Measurements from ENCODE around the gene P2RX1.

Gene P2RX1

GRCh38 chr17:3940965-3941698 is 24.9 kb upstream of the P2RX1 start:
- H3K27ac ChIP-seq = no peak overlapping the region
- no peak for TF ChIP-seq CTCF (conservative IDR thresholded peaks at IDR 0.05)

GRCh38 chr17:3937359-3937758 is 21.1 kb upstream of the P2RX1 start:
- no peak for TF ChIP-seq CTCF (conservative IDR thresholded peaks at IDR 0.05)
- no peak overlapping the region for H3K27ac ChIP-seq

GRCh38 chr17:3935825-3936355 is 19.6 kb upstream of the P2RX1 start:
- TF ChIP-seq CTCF (conservative IDR thresholded peaks at IDR 0.05) = no peak

GRCh38 chr17:3935140-3935542 is 18.9 kb upstream of the P2RX1 start:
- TF ChIP-seq CTCF (conservative IDR thresholded peaks at IDR 0.05) = peak; percentile 95
- peak overlapping the region; percentile 37; the same call in 1 of the 2 replicates for H3K27ac ChIP-seq

More at GRCh38 chr17:3935825-3936355, 19.6 kb upstream of the P2RX1 start:
- H3K27ac ChIP-seq = peak overlapping the region; percentile 37; the same call in 1 of the 2 replicates

GRCh38 chr17:3929764-3930163 is 13.5 kb upstream of the P2RX1 start:
- no peak for TF ChIP-seq CTCF (conservative IDR thresholded peaks at IDR 0.05)
- no peak overlapping the region for H3K27ac ChIP-seq

- no peak overlapping the region for H3K27ac ChIP-seq
- TF ChIP-seq CTCF (conservative IDR thresholded peaks at IDR 0.05) = no peak
These were observed 12.9 kb upstream of the P2RX1 start for GRCh38 chr17:3929181-3929580.

- no peak overlapping the region for H3K27ac ChIP-seq
- TF ChIP-seq CTCF (conservative IDR thresholded peaks at IDR 0.05) = no peak
These were observed 12.1 kb upstream of the P2RX1 start for GRCh38 chr17:3928406-3928805.

Measured in VCaP (cell line).